K562 (cell line): ENCODE results near the gene DAB2. TPM values are rescaled to one million over a fixed set of nuclear protein-coding genes. Genes with fewer than 3 reads are reported as not detected.

ENCODE experiments used
- ATAC-seq: fragments of 200-7000 bp; cut with Tn5 transposase; 3 replicates; pipeline ENCODE4 v1.9.1; 2020; ENCODE audit warnings: moderate library complexity
- BruUV-seq: library from RNA; stranded (reverse); fragments of 400-500 nt; replicated peaks from 2 replicates; lab custom pipeline; 2021; lab: Mats Ljungman, UMichigan
- CTCF ChIA-PET: fragments of 300-600 bp; formaldehyde crosslinking; extraction: SDS; loops from one replicate; lab custom pipeline; 2021; ENCODE audit warnings: low intra/inter-chr PET ratio; lab: Yijun Ruan, JAX
- POLR2A ChIA-PET: fragments of 300-600, 350-650 bp; sonication (Branson Sonifier 250); formaldehyde crosslinking; extraction: SDS; loops from one replicate; lab custom pipeline; 2021; ENCODE audit warnings: antibody characterized with exemption, inconsistent platforms; lab: Yijun Ruan, JAX
- DNase-seq, 4 experiments: peaks; one replicate each; pipeline versions ENCODE4 v3.0.0 to v3.0.0-alpha.2; 2011 to 2018; ENCODE audit warnings: low spot score in 3 of 4, mixed read lengths in 3 of 4; ENCODE audit errors: extremely low read depth in 1 of 4
- FAIRE-seq: peaks from 2 replicates; lab custom pipeline; 2011; peaks lifted over from hg19 to GRCh38; lab: Jason Lieb, UNC
- H2AFZ ChIP-seq: 2 replicates; pipeline ENCODE4 v1.6.0; 2011; ENCODE audit warnings: low read depth, low read length, control low read depth, inconsistent platforms
- H3K27ac ChIP-seq: fragments of 200-600 bp; 3 replicates; pipeline ENCODE4 v1.8.0; 2011; ENCODE audit warnings: low read depth, mild to moderate bottlenecking, control low read depth, inconsistent platforms, low read length, moderate library complexity, mixed read lengths; ENCODE audit errors: extremely low read depth
- H3K27me3 ChIP-seq, 2 experiments: fragments of 300-600 bp in 1 of 2; 2 replicates in 1 of 2; 3 replicates in 1 of 2; pipeline versions ENCODE4 v1.6.0 to v1.8.0; 2011; ENCODE audit warnings: inconsistent platforms in 2 of 2, low read length in 2 of 2, mild to moderate bottlenecking in 1 of 2, mixed read lengths in 1 of 2, moderate library complexity in 1 of 2; ENCODE audit not compliant: control insufficient read depth in 2 of 2, insufficient read depth in 2 of 2
- H3K36me3 ChIP-seq: fragments of 300-600 bp; 3 replicates; pipeline ENCODE4 v1.8.0; 2011; ENCODE audit warnings: mild to moderate bottlenecking, low read length, inconsistent platforms; ENCODE audit not compliant: control insufficient read depth, insufficient read depth
- H3K4me1 ChIP-seq, 2 experiments: fragments of 200-600 bp in 1 of 2; replicated peaks in 1 of 2; 2 replicates in 1 of 2; 3 replicates in 1 of 2; pipeline versions ENCODE4 v1.5.1 to v1.8.0; 2011; ENCODE audit warnings: inconsistent platforms in 2 of 2, low read length in 2 of 2, mild to moderate bottlenecking in 1 of 2, mixed read lengths in 1 of 2, moderate library complexity in 1 of 2; ENCODE audit not compliant: control insufficient read depth in 2 of 2, insufficient read depth in 2 of 2
- H3K4me2 ChIP-seq: 2 replicates; pipeline ENCODE4 v1.6.1; 2011; ENCODE audit warnings: low read length, control low read depth, inconsistent platforms, mixed read lengths; ENCODE audit not compliant: insufficient read depth
- H3K4me3 ChIP-seq: fragments of 200-600 bp; sonication (generic), shearing (Covaris generic); 2 replicates; pipeline ENCODE4 v1.5.1; 2016; ENCODE audit warnings: control low read depth, inconsistent platforms
- H3K79me2 ChIP-seq: fragments of 200-600 bp; 3 replicates; pipeline ENCODE4 v1.8.0; 2011; ENCODE audit warnings: low read length, inconsistent platforms; ENCODE audit not compliant: control insufficient read depth, insufficient read depth
- H3K9ac ChIP-seq, 2 experiments: 2 replicates each; pipeline versions ENCODE4 v1.6.0 to v1.6.1; 2011; ENCODE audit warnings: low read depth in 2 of 2, low read length in 2 of 2, control low read depth in 1 of 2, inconsistent platforms in 1 of 2, mild to moderate bottlenecking in 1 of 2, mixed read lengths in 1 of 2; ENCODE audit not compliant: insufficient read depth in 1 of 2
- H3K9me1 ChIP-seq: one replicate; pipeline ENCODE4 v1.6.0; 2011; ENCODE audit warnings: inconsistent platforms, mild to moderate bottlenecking, low read length, moderate library complexity; ENCODE audit not compliant: control insufficient read depth, insufficient read depth
- H3K9me3 ChIP-seq: replicated peaks from 2 replicates; pipeline ENCODE4 v1.5.1; 2011; ENCODE audit warnings: low read depth, low read length, inconsistent platforms; ENCODE audit not compliant: control insufficient read depth, insufficient read depth
- H4K20me1 ChIP-seq: replicated peaks from 2 replicates; pipeline ENCODE4 v1.6.1; 2011; ENCODE audit warnings: low read length, inconsistent platforms, mixed read lengths; ENCODE audit not compliant: control insufficient read depth, insufficient read depth
- BRF2 ChIP-seq: IDR thresholded peaks from 3 replicates; pipeline ENCODE4 v1.6.1; 2011; ENCODE audit warnings: borderline replicate concordance, mild to moderate bottlenecking; ENCODE audit not compliant: insufficient read length, insufficient read depth
- HOMEZ ChIP-seq: fragments of 250-450 bp; sonication (Bioruptor Pico); IDR thresholded peaks from 2 replicates; pipeline ENCODE4 v1.4.0; 2020; ENCODE audit warnings: mild to moderate bottlenecking, moderate library complexity
- IRF2 ChIP-seq: sonication (generic); formaldehyde crosslinking; IDR thresholded peaks from 2 replicates; pipeline ENCODE4 v1.8.1; 2022; ENCODE audit warnings: mild to moderate bottlenecking, missing genetic modification reagents
- MCM2 ChIP-seq: fragments of 450-650 bp; IDR thresholded peaks from 2 replicates; pipeline ENCODE4 v1.6.1; 2017; ENCODE audit warnings: low read depth, mild to moderate bottlenecking
- NFRKB ChIP-seq: fragments of 450-650 bp; IDR thresholded peaks from 2 replicates; pipeline ENCODE4 v1.6.1; 2016; ENCODE audit warnings: low read depth
- PYGO2 ChIP-seq: fragments of 450-650 bp; IDR thresholded peaks from 2 replicates; pipeline ENCODE4 v1.6.1; 2016; ENCODE audit warnings: mild to moderate bottlenecking, missing genetic modification characterization, moderate library complexity, missing compliant biosample characterization
- RBM15 ChIP-seq: fragments of 200-400 bp; formaldehyde crosslinking; IDR thresholded peaks from 2 replicates; pipeline ENCODE4 v1.6.1; 2018; ENCODE audit warnings: mild to moderate bottlenecking, low read length, moderate library complexity; ENCODE audit not compliant: insufficient read depth
- RNF219 ChIP-seq: fragments of 250-450 bp; sonication (Bioruptor Pico); IDR thresholded peaks from 2 replicates; pipeline ENCODE4 v1.5.0; 2022; ENCODE audit warnings: mild to moderate bottlenecking
- ZBTB2 ChIP-seq: fragments of 450-650 bp; IDR thresholded peaks from 2 replicates; pipeline ENCODE4 v1.6.1; 2016; ENCODE audit warnings: antibody characterized with exemption
- WGBS: fragments of 100-300 bp; shearing (Covaris generic); methylation state at CpG from one replicate; pipeline ENCODE4 v1.1.6; 2016; ENCODE audit warnings: low coverage, mixed read lengths; ENCODE audit not compliant: insufficient coverage; ENCODE audit errors: missing lambda C conversion rate; 5-methylcytosine and 5-hydroxymethylcytosine counted together
- in situ Hi-C: fragments of 300-500 bp; cut with MboI; formaldehyde crosslinking; loops from 4 replicates; pipeline ENCODE4 v1.15.0; 2018; ENCODE audit warnings: inconsistent platforms, mixed read lengths
- intact Hi-C: fragments of 100-400 bp; cut with micrococcal nuclease; formaldehyde crosslinking; loops from 2 replicates; pipeline ENCODE4 v1.14.2; 2022
- polyA plus RNA-seq, 8 experiments: library from polyadenylated mRNA; depleted of rRNA in 4 of 8; stranded (reverse) in 5 of 8; unstranded in 3 of 8; fragments of >200 nt; fragmentation: Nextera tagmentation in 2 of 8; fragmentation: Illumina TruSeq in 1 of 8; extraction: Ambion mirVana in 2 of 8; extraction: Trizol in 1 of 8; gene quantifications; 2 replicates each; pipeline versions ENCODE4 v1.2.1 to v1.2.3, GENCODE V29; 2011 to 2014; ENCODE audit warnings: inconsistent platforms in 1 of 8, missing spikeins in 1 of 8
- total RNA-seq, 7 experiments: library from RNA; depleted of rRNA in 6 of 7; stranded (reverse); fragments of >200 nt in 6 of 7; fragmentation: Illumina TruSeq in 2 of 7; extraction: Trizol in 2 of 7; gene quantifications; 2 replicates each; pipeline versions ENCODE4 v1.2.1 to v1.2.3, GENCODE V29; 2011 to 2021; ENCODE audit warnings: low replicate concordance in 1 of 7

The DAB2 gene
- total and polyA plus RNA-seq, 9 of the 15 experiments (the other 6 are each of a cell fraction or from before 2014, with no cell fraction given) = 6.6 to 29.9 (median 24.1) TPM

- H3K9me1 ChIP-seq = no peaks in the 10 kb centered on the region
- intact Hi-C loops = loop anchor here (10.0 kb wide), 1 partner anchor 1413 kb away; the partner anchor contains the start of gene RPL37
- H3K27ac ChIP-seq = no peak overlapping the region
- no peaks in the 10 kb centered on the region for H3K9me3 ChIP-seq
- in situ Hi-C loops = no loop called here
- H3K9ac ChIP-seq = no peak overlapping the region
- H3K36me3 ChIP-seq = no peaks in the 10 kb centered on the region
- H4K20me1 ChIP-seq = no peaks in the 10 kb centered on the region
- 43% methylated on average over 3 of the region's 3 CpGs for WGBS
- FAIRE-seq (no peak), ATAC-seq (no peak), DNase-seq (no peak)
- peak overlapping the region; percentile 14; the same call in 1 of the 2 replicates for H3K4me2 ChIP-seq
- no peaks in the 10 kb centered on the region for H3K27me3 ChIP-seq
- H3K4me1 ChIP-seq = peaks cover 10 to 35% of the 10 kb centered on the region in 2 experiments; a peak in 4 of 5 replicates
- no peak overlapping the region for H3K4me3 ChIP-seq
- H3K79me2 ChIP-seq = peaks cover 10% of the 10 kb centered on the region; the same call in 2 of the 3 replicates
- ChIA-PET CTCF (no interaction called here), POLR2A (interaction anchor here (0.7 to 6.2 kb wide), 6 partner anchors 9 to 971 kb away, joined by 3 to 84 read pairs (median 16); no protein-coding TSS in a partner anchor)
- no peak overlapping the region for H2AFZ ChIP-seq
- TF ChIP-seq NFRKB (no peak), PYGO2 (tag) (no peak), MCM2 (no peak), BRF2 (no peak), ZBTB2 (no peak), RBM15 (no peak), RNF219 (CRISPR knock-in tag) (no peak), IRF2 (CRISPR knock-in tag) (no peak), HOMEZ (no peak)
- BruUV-seq = no TSS peak
Measured at GRCh38 chr5:39422036-39422606, 2.7 kb downstream of the DAB2 start.
